Activated B cell treated with CpG ODN at 0.5 μM for 24 hours (primary cell): ENCODE results near the gene POLDIP2. TPM values are rescaled to one million over a fixed set of nuclear protein-coding genes. Genes with fewer than 3 reads are reported as not detected.

Experiments
- ATAC-seq: fragments of 200-7000 bp; cut with Tn5 transposase; one replicate; pipeline ENCODE4 v1.10.0; 2021; ENCODE audit warnings: low read depth, mild to moderate bottlenecking, moderate library complexity
- CTCF ChIA-PET: fragments of 350-600 bp; sonication (Branson Sonifier 250); formaldehyde crosslinking; loops from one replicate; lab custom pipeline; 2021; ENCODE audit warnings: antibody characterized with exemption; lab: Charles Lee
- POLR2A ChIA-PET: fragments of 350-600 bp; sonication (Branson Sonifier 250); formaldehyde crosslinking; loops from one replicate; lab custom pipeline; 2021; ENCODE audit warnings: antibody characterized with exemption; lab: Charles Lee
- DNase-seq: peaks from one replicate; pipeline ENCODE4 v3.0.0; 2022
- H3K27ac Mint-ChIP-seq: one replicate; pipeline ENCODE4 v1.8.0; 2020; ENCODE audit warnings: mixed read lengths
- H3K27me3 Mint-ChIP-seq: one replicate; pipeline ENCODE4 v1.8.0; 2021; ENCODE audit warnings: mixed read lengths
- H3K36me3 Mint-ChIP-seq: one replicate; pipeline ENCODE4 v1.8.0; 2021; ENCODE audit warnings: low read depth, mixed read lengths
- H3K4me1 Mint-ChIP-seq: one replicate; pipeline ENCODE4 v1.8.0; 2021; ENCODE audit warnings: mixed read lengths
- H3K4me3 Mint-ChIP-seq: one replicate; pipeline ENCODE4 v1.8.0; 2020; ENCODE audit warnings: mild to moderate bottlenecking, mixed read lengths
- H3K9me3 Mint-ChIP-seq: one replicate; pipeline ENCODE4 v1.8.0; 2020; ENCODE audit warnings: mixed read lengths
- intact Hi-C: fragments of 100-400 bp; cut with micrococcal nuclease; formaldehyde crosslinking; loops from one replicate; pipeline ENCODE4 v1.15.1; 2024
- total RNA-seq: library from RNA; stranded (reverse); gene quantifications from 2 replicates; pipeline ENCODE4 v1.2.3, GENCODE V29; 2022
- TF ChIP-seq, protein P1 (sequence below): fragments of 200-600 bp; IDR thresholded peaks from one replicate; pipeline ENCODE4 v1.8.0; 2022; ENCODE audit warnings: antibody characterized with exemption, mild to moderate bottlenecking

The POLDIP2 gene
- total RNA-seq, 1 donor from 2014 or later, result 60.5 TPM

GRCh38 chr17:28379814-28380801 lies 22.8 kb upstream of the POLDIP2 start:
- intact Hi-C loops, result no loop called here
- POLR2A ChIA-PET, result no interaction called here
- DNase-seq (no peak), ATAC-seq (no peak)
- peaks cover 15% of the 10 kb centered on the region for H3K27me3 Mint-ChIP-seq
- peaks cover 7% of the 10 kb centered on the region for H3K36me3 Mint-ChIP-seq
- H3K9me3 Mint-ChIP-seq, result no peaks in the 10 kb centered on the region
- TF ChIP-seq, protein P1, sequence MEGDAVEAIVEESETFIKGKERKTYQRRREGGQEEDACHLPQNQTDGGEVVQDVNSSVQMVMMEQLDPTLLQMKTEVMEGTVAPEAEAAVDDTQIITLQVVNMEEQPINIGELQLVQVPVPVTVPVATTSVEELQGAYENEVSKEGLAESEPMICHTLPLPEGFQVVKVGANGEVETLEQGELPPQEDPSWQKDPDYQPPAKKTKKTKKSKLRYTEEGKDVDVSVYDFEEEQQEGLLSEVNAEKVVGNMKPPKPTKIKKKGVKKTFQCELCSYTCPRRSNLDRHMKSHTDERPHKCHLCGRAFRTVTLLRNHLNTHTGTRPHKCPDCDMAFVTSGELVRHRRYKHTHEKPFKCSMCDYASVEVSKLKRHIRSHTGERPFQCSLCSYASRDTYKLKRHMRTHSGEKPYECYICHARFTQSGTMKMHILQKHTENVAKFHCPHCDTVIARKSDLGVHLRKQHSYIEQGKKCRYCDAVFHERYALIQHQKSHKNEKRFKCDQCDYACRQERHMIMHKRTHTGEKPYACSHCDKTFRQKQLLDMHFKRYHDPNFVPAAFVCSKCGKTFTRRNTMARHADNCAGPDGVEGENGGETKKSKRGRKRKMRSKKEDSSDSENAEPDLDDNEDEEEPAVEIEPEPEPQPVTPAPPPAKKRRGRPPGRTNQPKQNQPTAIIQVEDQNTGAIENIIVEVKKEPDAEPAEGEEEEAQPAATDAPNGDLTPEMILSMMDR, result no peak
- no peak overlapping the region for H3K4me3 Mint-ChIP-seq
- H3K27ac Mint-ChIP-seq, result no peak overlapping the region
- peaks cover 25% of the 10 kb centered on the region for H3K4me1 Mint-ChIP-seq
- CTCF ChIA-PET, result no interaction called here

GRCh38 chr17:28372945-28373274 lies 15.6 kb upstream of the POLDIP2 start:
- H3K4me1 Mint-ChIP-seq, result peaks cover 23% of the 10 kb centered on the region
- TF ChIP-seq, protein P1, result no peak
- no peaks in the 10 kb centered on the region for H3K27me3 Mint-ChIP-seq
- ChIA-PET POLR2A (interaction anchor here (1.4 kb wide), 1 partner anchor 15 kb away, joined by 3 read pairs; the partner anchor contains the start of gene POLDIP2), CTCF (interaction anchor here (2.1 kb wide), 1 partner anchor 44 kb away, joined by 6 read pairs; no protein-coding TSS in a partner anchor)
- H3K36me3 Mint-ChIP-seq, result peaks cover 3% of the 10 kb centered on the region
- no peaks in the 10 kb centered on the region for H3K9me3 Mint-ChIP-seq
- intact Hi-C loops, result loop anchor here (5.0 kb wide), 1 partner anchor 56 kb away; the partner anchor contains the start of gene TMEM97
- ATAC-seq, result no peak
- no peak overlapping the region for H3K27ac Mint-ChIP-seq
- DNase-seq, result no peak
- peak overlapping the region; percentile 73 for H3K4me3 Mint-ChIP-seq

DNA sequence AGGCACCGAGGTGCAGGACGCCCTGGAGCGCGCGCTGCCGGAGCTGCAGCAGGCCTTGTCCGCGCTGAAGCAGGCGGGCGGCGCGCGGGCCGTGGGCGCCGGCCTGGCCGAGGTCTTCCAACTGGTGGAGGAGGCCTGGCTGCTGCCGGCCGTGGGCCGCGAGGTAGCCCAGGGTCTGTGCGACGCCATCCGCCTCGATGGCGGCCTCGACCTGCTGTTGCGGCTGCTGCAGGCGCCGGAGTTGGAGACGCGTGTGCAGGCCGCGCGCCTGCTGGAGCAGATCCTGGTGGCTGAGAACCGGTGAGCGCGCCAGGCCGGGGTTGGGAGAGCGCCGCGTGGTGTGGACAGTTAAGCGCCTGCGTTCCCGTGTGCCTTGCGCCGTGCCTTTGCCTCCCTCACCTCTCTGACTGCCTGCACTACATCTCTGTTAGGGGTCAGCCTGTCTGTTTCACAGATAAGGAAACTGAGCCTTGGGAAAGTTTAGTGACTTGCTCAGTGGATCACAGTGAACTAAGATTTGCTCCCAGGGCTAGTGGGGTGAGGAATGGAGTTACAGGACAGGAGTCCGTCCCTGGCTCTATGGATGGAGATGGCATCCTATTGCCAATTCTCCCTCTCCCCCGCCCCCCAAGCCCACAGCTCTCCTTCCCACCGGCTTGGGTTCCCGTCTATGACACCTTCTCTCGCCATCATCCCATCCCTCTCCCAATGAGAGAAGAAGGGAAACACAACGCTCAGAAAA lies 15.0 kb upstream of the POLDIP2 start:
- TF ChIP-seq, protein P1, result no peak
- Mint-ChIP-seq H3K4me1 (peaks cover 23% of the 10 kb centered on the region), H3K9me3 (no peaks in the 10 kb centered on the region), H3K27me3 (no peaks in the 10 kb centered on the region), H3K4me3 (peak overlapping the region; percentile 73), H3K36me3 (peaks cover 3% of the 10 kb centered on the region), H3K27ac (no peak overlapping the region)
- intact Hi-C loops, result loop anchor here (5.0 kb wide), 1 partner anchor 55 kb away; the partner anchor contains the start of gene TMEM97
- ChIA-PET POLR2A (interaction anchor here (0.7 to 2.5 kb wide), 4 partner anchors 15 to 37 kb away, joined by 3 to 20 read pairs (median 10); partner anchors contain the start of genes IFT20, POLDIP2 and TNFAIP1), CTCF (interaction anchor here (2.1 kb wide), 1 partner anchor 45 kb away, joined by 6 read pairs; no protein-coding TSS in a partner anchor)
- ATAC-seq, result no peak
- peak; percentile 22 for DNase-seq

DNA sequence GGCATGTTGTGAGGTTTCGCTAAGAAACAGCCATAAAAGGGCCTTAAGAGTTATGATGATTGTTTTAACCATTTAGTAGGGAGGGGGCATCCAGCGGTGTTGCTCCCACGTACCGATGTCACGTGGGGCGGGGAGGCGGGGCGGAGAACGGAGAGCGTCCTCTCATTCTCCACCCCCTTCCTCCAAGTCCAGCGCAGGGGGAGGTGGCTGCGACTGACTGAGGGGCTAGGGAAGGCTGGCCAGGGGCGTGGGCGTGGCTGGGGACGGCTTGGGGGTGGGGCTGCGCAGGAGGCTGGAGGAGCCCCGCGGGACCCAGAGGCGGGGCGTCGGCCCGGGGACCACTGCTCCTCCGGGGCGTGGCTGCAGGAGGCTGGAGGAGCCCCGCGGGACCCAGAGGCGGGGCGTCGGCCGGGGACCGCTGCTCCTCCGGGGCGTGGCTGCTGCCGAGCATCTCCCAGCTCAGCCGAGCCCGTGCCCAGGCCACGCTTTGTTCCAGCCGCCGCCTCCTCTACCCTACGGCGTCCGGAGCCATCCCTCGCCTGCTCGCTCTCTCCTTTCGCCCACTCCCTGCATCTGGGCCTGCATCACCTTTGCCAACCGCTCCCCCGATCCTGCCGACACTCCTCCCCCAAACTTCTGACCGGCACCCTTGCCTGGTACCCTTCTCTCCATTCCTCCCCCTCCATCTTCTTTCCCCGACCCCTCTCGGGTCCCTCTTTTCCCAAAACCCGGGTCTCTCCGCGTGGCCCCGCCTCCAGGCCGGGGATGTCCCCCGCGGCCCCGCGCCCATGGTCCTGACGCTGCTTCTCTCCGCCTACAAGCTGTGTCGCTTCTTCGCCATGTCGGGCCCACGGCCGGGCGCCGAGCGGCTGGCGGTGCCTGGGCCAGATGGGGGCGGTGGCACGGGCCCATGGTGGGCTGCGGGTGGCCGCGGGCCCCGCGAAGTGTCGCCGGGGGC lies 14.2 kb upstream of the POLDIP2 start, which contains the start of gene SARM1:
SARM1 (plus strand) TSS at position 450 of the 958 bp plus-strand sequence; CDS start at position 789, 339 bp downstream.
- peak within 1 kb of the TSS; percentile 85 for H3K27ac Mint-ChIP-seq
- intact Hi-C loops, result loop anchor here (1.0 to 5.0 kb wide), 4 partner anchors 14 to 54 kb away; partner anchors contain the start of genes IFT20, POLDIP2, SLC46A1 and TMEM97
- DNase-seq, result peak; percentile 82
- H3K36me3 Mint-ChIP-seq, result peaks cover 3% of the 10 kb centered on the region
- H3K27me3 Mint-ChIP-seq, result no peaks in the 10 kb centered on the region
- peaks cover 23% of the 10 kb centered on the region for H3K4me1 Mint-ChIP-seq
- ChIA-PET CTCF (interaction anchor here (2.1 kb wide), 1 partner anchor 46 kb away, joined by 6 read pairs; no protein-coding TSS in a partner anchor), POLR2A (interaction anchor here (0.7 to 2.5 kb wide), 4 partner anchors 10 to 36 kb away, joined by 3 to 20 read pairs (median 10); partner anchors contain the start of genes IFT20, POLDIP2 and TNFAIP1)
- H3K4me3 Mint-ChIP-seq, result peak within 1 kb of the TSS; percentile 94
- peak; percentile 90 for ATAC-seq
- no peaks in the 10 kb centered on the region for H3K9me3 Mint-ChIP-seq
- TF ChIP-seq, protein P1, result no peak
